Ovary (tissue), 9 donors: ENCODE results near the gene SYNDIG1L. TPM values are rescaled to one million over a fixed set of nuclear protein-coding genes. Genes with fewer than 3 reads are reported as not detected.

Source experiments
- DNase-seq, 5 donors: peaks; one replicate each; pipeline ENCODE4 v3.0.0-alpha.2; 2019 to 2020
- H3K27ac ChIP-seq, 2 donors: fragments of 200-600 bp; one replicate each; pipeline versions ENCODE4 v1.5.1 to v1.8.0; 2019 to 2022
- H3K27me3 ChIP-seq: fragments of 200-600 bp; one replicate; pipeline ENCODE4 v1.8.0; 2022
- H3K36me3 ChIP-seq: fragments of 200-600 bp; sonication (generic); one replicate; pipeline ENCODE4 v1.5.1; 2019
- H3K4me1 ChIP-seq: one replicate; pipeline ENCODE4 v1.8.1; 2013; ENCODE audit warnings: mild to moderate bottlenecking, moderate library complexity; ENCODE audit not compliant: insufficient read depth
- H3K4me3 ChIP-seq: fragments of 200-600 bp; sonication (generic); one replicate; pipeline ENCODE4 v1.5.1; 2017
- H3K9me3 ChIP-seq, 2 donors: fragments of 200-600 bp in 1 of 2; sonication (generic) in 1 of 2; one replicate each; pipeline versions ENCODE4 v1.5.1 to v1.8.1; 2013 to 2019; ENCODE audit warnings: mild to moderate bottlenecking in 1 of 2, moderate library complexity in 1 of 2
- CTCF ChIP-seq, 3 donors: fragments of 450-650 bp in 2 of 3; fragments of 200-600 bp in 1 of 3; IDR thresholded peaks; one replicate each; pipeline versions ENCODE4 v1.5.1 to v1.8.0; 2016 to 2022; ENCODE audit warnings: antibody characterized with exemption in 3 of 3, mild to moderate bottlenecking in 1 of 3
- EP300 ChIP-seq: sonication (generic); formaldehyde crosslinking; IDR thresholded peaks from one replicate; pipeline ENCODE4 v1.6.1; 2017; ENCODE audit warnings: antibody characterized with exemption
- POLR2A ChIP-seq: fragments of 450-650 bp; IDR thresholded peaks from one replicate; pipeline ENCODE4 v1.6.1; 2017; ENCODE audit warnings: antibody characterized with exemption, mild to moderate bottlenecking, moderate library complexity
- WGBS, 3 donors: extraction: QIAGEN DNeasy Blood & Tissue Kit in 1 of 3; methylation state at CpG; one replicate each; pipeline versions ENCODE4 v1.1.5 to v1.1.7; 2013 to 2017; 5-methylcytosine and 5-hydroxymethylcytosine counted together
- intact Hi-C, 4 donors: fragments of 100-400 bp; cut with DNase I; formaldehyde crosslinking; loops; one replicate each; pipeline versions ENCODE4 v1.11.0 to v1.15.1; 2022 to 2023
- polyA plus RNA-seq, 2 donors: library from polyadenylated mRNA; stranded (reverse); fragments of 200-250 nt in 1 of 2; fragments of 350-450 nt in 1 of 2; fragmentation: Illumina TruSeq in 1 of 2; extraction: RNeasy Lipid Tissue Mini Kit (QIAGEN cat#74804) in 1 of 2; gene quantifications; one replicate each; pipeline ENCODE4 v1.2.3, GENCODE V29; 2013 to 2014
- total RNA-seq, 7 donors: library from RNA; depleted of rRNA in 2 of 7; stranded (reverse); fragments of >200 nt in 2 of 7; fragmentation: NEBNext Ultra II Directional in 3 of 7; extraction: Animal tissue kit (Norgen Biotek cat#: 25700) in 3 of 7; gene quantifications; one replicate each; pipeline versions ENCODE4 v1.1.0 to v1.2.4, GENCODE V29; 2016 to 2023
- donor health status: DM: no; HTN: no; CAD: no; lungs with moderate emphysema.
- donor health status: DM: no; HTN: no; CAD: no.
- donor health status: Bipolar disorder and iron deficiency.
- donor health status: DM: yes; HTN: yes; CAD: no.
- donor health status: DM: no; HTN: no; CAD: no.
- donor health status: DM: yes; HTN: yes; CAD: no.

The SYNDIG1L gene
- total and polyA plus RNA-seq, 9 donors: 0.10 to 0.35 (median 0.28) TPM; not detected in 2

- Histone ChIP-seq H3K9me3 (no peaks in the 10 kb centered on the region), H3K4me3 (no peak overlapping the region), H3K27ac (no peak overlapping the region), H3K4me1 (no peaks in the 10 kb centered on the region), H3K36me3 (no peaks in the 10 kb centered on the region), H3K27me3 (no peaks in the 10 kb centered on the region)
- intact Hi-C loops: no loop called here
- no peak for DNase-seq
- WGBS, 3 donors: 74 to 92% (median 81%) methylated on average over 1 to 2 of the region's 2 CpGs
- TF ChIP-seq POLR2A (no peak), CTCF (IDR thresholded peaks at IDR 0.05) (no peak), EP300 (no peak)
Measured at GRCh38 chr14:74412753-74413152, 13.3 kb downstream of the SYNDIG1L start.

GRCh38 chr14:74411671-74412070 lies 14.3 kb downstream of the SYNDIG1L start:
- Histone ChIP-seq H3K4me1 (no peaks in the 10 kb centered on the region), H3K27ac (no peak overlapping the region), H3K9me3 (no peaks in the 10 kb centered on the region), H3K27me3 (no peaks in the 10 kb centered on the region), H3K36me3 (no peaks in the 10 kb centered on the region), H3K4me3 (no peak overlapping the region)
- TF ChIP-seq CTCF (IDR thresholded peaks at IDR 0.05) (no peak), EP300 (no peak), POLR2A (no peak)
- 74 to 85% (median 85%) methylated on average over 7 of the region's 7 CpGs for WGBS, 3 donors
- DNase-seq: no peak
- intact Hi-C loops: no loop called here

DNA sequence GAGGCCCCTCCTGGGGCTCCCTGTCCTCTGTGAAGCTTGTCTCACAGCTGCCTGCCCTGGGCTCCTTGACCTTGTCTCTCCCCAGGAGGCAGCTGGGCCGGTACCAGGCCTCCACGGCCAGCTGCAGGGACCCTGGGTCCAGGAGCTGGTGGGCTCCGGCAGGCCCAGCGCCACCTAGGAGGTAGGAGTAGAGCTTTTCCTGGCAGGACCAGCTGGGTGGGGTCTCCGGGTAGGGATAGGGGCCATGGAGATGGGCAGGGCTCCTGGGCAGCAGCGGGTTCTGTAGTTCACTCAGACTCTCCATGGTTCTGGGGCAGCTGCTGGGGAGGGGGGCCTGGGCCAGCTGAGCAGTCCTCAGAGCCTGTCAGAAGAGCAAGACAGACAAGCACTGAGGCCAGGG lies 16.6 kb downstream of the SYNDIG1L start:
- 58 to 73% (median 70%) methylated on average over 6 of the region's 6 CpGs for WGBS, 3 donors
- no peaks in the 10 kb centered on the region for H3K36me3 ChIP-seq
- no peaks in the 10 kb centered on the region for H3K27me3 ChIP-seq

GRCh38 chr14:74408870-74409269 lies 17.1 kb downstream of the SYNDIG1L start:
- WGBS, 3 donors: 87 to 92% (median 90%) methylated on average over 3 of the region's 3 CpGs
- H3K27me3 ChIP-seq: no peaks in the 10 kb centered on the region
- H3K4me3 ChIP-seq: no peak overlapping the region
- TF ChIP-seq CTCF (IDR thresholded peaks at IDR 0.05): no peak
- TF ChIP-seq EP300: no peak
- no peak for TF ChIP-seq POLR2A
- no peaks in the 10 kb centered on the region for H3K4me1 ChIP-seq
- no peak for DNase-seq
- H3K36me3 ChIP-seq: no peaks in the 10 kb centered on the region
- no peak overlapping the region for H3K27ac ChIP-seq
- intact Hi-C loops: no loop called here
- H3K9me3 ChIP-seq: no peaks in the 10 kb centered on the region

More for the DNA sequence above, 16.6 kb downstream of the SYNDIG1L start:
- intact Hi-C loops: no loop called here
- TF ChIP-seq EP300 (no peak), CTCF (IDR thresholded peaks at IDR 0.05) (no peak), POLR2A (no peak)
- H3K4me1 ChIP-seq: no peaks in the 10 kb centered on the region
- H3K27ac ChIP-seq: no peak overlapping the region
- H3K9me3 ChIP-seq: no peaks in the 10 kb centered on the region
- H3K4me3 ChIP-seq: no peak overlapping the region
- DNase-seq: no peak

DNA sequence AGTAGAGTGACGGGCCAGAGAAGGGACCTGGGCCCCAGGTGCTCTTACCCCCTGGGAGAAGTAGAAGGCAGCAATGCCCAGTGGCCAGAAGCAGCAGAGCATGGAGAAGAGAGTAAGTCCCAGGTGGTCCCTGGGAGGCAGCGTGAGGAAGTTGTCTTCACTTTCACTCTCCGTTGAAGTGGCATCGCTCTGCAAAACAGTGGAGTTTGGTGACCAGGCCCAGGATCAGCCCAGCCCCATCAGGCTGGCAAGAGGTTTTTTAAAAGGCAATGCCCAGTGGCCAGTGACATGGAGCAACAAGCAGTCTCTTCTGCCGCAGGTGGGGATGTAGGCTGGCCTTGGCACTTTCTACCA lies 18.2 kb downstream of the SYNDIG1L start:
- H3K27me3 ChIP-seq: no peaks in the 10 kb centered on the region
- H3K4me1 ChIP-seq: no peaks in the 10 kb centered on the region
- no peaks in the 10 kb centered on the region for H3K36me3 ChIP-seq
- 92 to 96% (median 95%) methylated on average over 5 of the region's 5 CpGs for WGBS, 3 donors
- no peak for DNase-seq
- intact Hi-C loops: no loop called here
- H3K9me3 ChIP-seq: no peaks in the 10 kb centered on the region
- no peak overlapping the region for H3K4me3 ChIP-seq
- no peak overlapping the region for H3K27ac ChIP-seq
- no peak for TF ChIP-seq POLR2A
- no peak for TF ChIP-seq CTCF (IDR thresholded peaks at IDR 0.05)
- no peak for TF ChIP-seq EP300
